T1000 (cell line): ENCODE results near the gene NCL.
"Not testable (repeated sequence)": the region's sequence is repeated elsewhere in the genome, so short reads cannot be mapped to it uniquely, and the experiment has no call there.

Experiments
- DNase-seq: peaks from one replicate; lab custom pipeline; 2025; ENCODE audit warnings: mixed read lengths; lab: John Stamatoyannopoulos, UW

The NCL gene

GRCh38 chr2:231405601-231406367 is 58.5 kb downstream of the NCL start:
- DNase-seq = not testable (repeated sequence)

- DNase-seq = not testable (repeated sequence)
These were observed 60.1 kb downstream of the NCL start for GRCh38 chr2:231404183-231404578.
